Inferior parietal cortex (tissue), 1 donor: ENCODE results near the gene HTR2C.
A peak's percentile ranks its signal among the peaks of the same experiment; 100 is the strongest.
"Not testable (repeated sequence)": the region's sequence is repeated elsewhere in the genome, so short reads cannot be mapped to it uniquely, and the experiment has no call there.

ENCODE experiments used
- DNase-seq: peaks from one replicate; pipeline ENCODE4 v3.0.0-alpha.2; 2016; ENCODE audit errors: extremely low spot score

Gene HTR2C

DNA sequence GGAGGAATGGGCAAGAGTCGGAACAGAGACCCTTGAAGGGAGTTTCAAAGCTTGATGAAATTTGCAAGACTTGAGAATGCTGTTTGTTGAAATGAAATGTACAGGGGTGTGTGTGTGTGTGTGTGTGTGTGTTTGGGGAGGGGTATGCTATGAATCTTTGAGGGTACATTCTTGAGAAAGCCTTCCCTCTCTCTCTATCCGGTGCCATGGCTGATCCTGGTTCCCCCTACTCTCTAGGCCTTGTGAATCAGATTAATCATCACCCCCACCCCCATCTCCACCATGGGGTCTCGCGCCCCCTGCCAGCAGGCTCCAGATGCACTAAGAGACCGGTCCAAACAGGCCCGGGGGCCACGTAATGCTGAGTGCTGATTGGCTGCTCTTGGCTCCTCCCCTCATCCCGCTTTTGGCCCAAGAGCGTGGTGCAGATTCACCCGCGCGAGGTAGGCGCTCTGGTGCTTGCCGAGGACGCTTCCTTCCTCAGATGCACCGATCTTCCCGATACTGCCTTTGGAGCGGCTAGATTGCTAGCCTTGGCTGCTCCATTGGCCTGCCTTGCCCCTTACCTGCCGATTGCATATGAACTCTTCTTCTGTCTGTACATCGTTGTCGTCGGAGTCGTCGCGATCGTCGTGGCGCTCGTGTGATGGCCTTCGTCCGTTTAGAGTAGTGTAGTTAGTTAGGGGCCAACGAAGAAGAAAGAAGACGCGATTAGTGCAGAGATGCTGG lies at the start of gene HTR2C:
TSS of gene HTR2C (plus strand) at position 441 of the 729 bp plus-strand sequence. CDS start 142,851 bp downstream, outside the sequence.
- DNase-seq = no peak

DNA sequence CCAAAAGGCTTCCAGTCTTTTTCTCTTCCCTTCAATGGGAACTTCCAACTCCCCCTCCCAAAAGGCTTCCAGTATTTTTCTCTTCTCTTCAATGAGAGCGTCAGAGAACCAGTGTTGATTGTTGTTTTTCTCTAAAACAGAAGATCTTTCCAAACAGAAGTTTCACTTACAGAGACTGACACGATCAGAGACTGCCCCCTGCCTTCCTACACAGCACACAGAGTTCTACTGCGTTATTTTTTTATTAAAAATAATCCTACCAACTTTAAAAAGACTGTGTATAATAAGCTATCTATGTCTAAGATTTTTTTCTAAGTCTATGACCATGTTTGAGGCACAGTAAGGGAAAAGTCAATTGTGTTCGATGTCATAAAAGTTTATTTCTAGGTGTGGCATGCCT lies 3.5 kb upstream of the HTR2C start:
- DNase-seq = no peak

DNA sequence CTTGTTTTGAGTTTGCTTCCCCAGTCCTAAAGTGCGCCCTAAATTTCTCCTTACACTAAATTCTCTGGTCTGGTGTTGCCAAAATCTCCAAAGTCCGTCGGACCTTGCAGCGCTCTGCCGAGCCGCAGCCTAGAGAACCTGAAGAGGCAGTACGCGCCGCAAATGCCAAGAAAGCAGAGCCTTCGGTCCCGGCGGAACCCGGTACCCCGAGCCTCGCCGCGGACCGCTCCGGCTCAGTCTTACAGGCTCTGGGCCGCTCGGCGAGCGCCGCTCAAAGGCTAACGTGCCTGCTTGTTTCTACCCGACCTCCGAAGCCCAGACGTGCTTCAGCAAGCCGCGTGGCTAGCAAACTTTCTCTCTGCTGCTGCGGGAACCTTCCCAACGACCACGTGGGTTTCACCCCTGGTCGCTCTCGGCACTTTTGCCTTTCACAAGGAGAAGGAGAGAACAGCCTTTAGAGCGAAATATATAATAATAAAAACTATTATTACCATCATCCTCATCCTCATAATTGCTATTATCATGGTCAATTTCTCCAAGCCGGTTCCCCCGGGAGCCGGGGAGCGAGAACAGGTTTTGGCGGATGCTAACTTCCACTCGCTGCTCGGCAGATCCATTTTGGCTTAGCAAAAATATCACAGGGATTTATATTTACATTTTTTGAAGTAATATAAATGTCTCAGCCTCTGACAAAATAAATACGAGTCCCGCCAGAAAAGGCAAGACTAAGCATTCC lies 2.2 kb upstream of the HTR2C start:
- no peak for DNase-seq

DNA sequence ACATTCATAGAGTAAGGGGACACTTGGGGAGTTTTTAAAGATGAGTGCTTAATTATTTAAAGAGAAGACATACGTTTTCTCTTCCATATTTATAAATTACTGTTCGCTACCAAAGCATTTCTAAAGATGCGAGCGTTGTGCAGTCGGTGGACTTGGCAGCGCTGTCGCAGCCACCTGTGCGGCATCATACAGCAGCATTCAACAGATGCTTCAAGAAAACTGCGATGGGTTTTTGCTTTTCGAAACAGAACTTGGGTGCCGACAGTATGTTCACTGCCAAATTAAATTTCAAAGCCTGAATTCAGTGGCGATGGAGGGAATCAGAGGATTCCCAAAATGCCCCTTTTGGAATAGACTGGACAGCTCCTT lies 1.6 kb upstream of the HTR2C start:
- no peak for DNase-seq

DNA sequence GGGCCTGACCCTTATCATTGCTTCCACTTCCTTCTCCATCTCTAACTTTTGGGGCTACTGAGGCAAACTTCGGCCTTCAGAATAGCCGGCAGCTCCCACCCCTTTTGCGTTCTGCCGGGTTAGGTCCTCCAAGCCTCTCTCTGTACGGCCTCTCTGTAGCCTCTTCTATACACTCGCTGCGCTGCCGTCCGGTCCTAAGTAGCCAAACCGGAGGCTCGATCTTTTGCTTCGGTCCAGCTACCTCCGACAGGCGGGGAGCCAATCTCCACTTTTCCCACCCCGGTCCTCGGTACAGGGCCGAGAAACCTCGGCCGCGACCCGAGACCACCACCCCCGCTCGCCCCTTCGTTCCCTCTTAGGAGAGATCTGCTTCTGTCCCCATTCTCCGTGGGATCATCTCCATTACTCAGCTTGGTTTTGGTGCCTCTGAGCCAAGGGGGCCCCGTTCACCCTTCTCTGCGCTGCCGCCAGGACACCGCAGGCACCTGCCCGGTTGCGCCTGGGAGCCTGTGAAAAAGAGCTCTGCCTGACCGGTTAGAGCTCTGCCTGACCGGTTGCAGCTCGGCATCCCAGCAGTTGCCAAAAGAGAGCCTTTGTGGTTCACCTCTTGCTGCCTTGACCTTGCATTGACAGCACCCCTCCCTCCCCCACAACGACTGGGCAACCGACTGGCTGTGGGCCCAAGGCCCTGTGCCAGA lies 1.0 kb upstream of the HTR2C start:
- DNase-seq = no peak

DNA sequence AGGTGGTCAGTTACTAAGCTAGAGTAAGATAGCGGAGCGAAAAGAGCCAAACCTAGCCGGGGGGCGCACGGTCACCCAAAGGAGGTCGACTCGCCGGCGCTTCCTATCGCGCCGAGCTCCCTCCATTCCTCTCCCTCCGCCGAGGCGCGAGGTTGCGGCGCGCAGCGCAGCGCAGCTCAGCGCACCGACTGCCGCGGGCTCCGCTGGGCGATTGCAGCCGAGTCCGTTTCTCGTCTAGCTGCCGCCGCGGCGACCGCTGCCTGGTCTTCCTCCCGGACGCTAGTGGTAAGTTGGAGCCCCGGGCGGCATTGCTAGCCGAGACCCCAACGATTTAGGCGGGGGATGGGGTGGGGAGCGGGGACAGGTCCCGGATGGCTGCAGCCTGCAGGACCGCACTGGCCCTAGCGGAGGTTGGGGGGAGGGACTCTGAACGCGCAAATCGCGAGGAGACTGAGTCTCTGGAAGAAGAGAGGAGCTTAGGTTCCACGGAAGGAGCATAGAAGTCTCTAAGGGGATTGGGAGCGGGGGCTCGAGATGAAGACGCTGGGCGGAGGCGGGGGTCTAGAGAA lies 573 bp downstream of the HTR2C start:
- DNase-seq = no peak

DNA sequence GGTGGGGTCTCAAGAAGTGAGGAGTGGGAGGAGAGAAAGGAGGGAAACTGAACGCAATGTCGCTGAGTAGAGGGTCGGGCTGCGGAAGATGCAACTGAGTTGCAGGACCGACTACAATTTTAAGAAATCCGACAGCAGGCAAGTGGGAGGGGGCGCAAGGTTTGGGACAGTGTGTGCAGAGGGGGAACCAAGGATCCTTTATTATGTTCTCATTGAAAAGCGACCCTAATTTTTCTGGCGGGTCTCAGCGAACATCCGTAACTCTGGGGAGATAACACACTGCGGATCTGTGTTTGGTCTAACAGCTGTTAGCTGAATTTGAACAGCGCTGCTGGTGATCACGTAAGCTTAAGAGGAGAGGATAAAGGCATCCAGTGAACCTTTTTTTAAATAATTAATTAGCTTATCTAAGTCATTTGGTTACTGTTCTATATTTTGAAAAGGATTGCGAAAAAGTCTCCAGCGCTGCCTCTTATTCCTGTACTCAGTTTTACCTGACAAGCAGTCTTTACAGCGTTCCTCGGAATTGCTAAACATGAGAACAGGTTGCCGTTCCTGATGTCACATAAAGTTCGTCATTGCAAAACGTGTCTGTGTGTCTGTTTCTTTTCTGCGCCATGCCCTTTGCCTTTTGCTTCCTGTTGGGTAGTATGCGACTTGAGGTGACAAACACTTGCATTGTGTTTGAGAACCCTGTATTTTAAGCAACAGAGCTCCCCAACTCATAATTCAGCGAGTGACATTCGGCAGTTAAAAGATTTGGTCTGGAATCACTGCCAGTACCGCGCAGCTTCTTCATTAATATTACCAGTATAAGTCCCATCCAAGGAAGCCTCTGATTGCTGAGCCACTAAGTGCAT lies 1.3 kb downstream of the HTR2C start:
- DNase-seq = no peak

DNA sequence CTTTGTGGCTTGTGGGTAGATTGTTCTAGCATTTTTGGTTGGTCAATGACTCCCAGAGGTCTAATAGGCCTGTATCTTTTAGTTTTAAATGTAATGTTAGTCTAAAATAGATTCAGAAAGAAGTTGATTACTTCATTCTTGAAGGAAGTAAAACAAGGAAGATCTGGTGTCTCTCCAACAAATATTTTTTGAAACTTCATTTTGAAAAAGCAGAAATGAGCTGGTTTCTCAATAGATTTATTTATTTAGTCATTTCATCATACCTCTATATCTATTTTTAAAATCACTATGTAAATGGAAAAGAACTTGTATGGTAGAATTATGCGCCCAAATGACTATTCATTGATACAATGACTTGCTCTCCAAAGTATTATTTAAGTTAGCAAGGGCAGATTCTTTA lies 7.2 kb downstream of the HTR2C start:
- no peak for DNase-seq

DNA sequence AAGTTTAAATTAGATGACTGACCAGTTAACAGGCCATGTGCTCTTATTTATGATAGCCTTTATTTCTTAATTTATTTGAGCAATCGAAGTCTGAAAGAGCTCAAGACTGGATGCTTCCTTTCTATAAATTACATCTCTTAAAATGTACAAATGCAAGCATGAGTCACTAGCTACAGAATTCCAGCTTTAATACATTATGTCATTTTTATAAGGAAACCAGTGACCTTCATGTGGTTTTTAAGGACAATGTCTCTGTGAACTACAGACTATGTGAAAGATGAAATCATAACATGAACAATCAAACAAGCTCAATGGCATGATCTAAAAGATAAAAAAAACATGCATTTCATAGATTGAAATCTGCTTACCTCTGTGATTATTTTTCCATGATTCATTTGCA lies 15.4 kb downstream of the HTR2C start:
- DNase-seq = no peak

DNA sequence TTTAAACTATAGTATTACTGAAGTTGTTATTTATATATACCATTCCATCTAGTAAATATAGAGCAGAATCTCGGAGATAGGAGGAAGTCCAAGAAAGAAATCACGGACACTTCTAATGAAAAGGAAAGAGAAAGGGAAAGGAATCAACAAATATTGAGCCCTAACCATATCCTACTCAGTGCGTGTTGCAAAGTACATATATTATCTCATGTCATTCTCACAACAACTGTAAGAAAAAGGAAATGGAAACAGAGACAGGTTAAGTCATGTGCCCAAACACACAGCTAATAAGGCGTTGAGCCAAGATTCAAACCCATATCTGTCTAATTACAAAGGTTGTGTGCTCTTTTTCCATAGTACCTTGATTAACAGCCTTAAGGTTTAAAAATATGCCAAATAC lies 16.0 kb downstream of the HTR2C start:
- DNase-seq = no peak

DNA sequence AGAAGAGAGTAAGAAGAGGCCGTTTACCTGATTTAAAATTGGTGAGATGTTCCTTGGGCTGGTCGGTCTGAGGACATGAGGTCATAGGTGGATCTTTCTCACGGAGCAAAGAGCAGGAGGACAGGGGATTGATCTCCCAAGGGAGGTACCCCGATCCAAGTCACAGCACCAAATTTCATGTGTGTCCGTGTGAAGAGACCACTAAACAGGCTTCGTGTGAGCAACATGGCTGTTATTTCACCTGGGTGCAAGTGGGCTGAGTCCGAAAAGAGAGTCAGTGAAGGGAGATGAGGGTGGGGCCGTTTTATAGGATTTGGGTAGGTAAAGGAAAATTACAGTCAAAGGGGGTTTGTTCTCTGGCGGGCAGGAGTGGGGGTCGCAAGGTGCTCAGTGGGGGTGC lies 22.7 kb downstream of the HTR2C start:
- DNase-seq = not testable (repeated sequence)

DNA sequence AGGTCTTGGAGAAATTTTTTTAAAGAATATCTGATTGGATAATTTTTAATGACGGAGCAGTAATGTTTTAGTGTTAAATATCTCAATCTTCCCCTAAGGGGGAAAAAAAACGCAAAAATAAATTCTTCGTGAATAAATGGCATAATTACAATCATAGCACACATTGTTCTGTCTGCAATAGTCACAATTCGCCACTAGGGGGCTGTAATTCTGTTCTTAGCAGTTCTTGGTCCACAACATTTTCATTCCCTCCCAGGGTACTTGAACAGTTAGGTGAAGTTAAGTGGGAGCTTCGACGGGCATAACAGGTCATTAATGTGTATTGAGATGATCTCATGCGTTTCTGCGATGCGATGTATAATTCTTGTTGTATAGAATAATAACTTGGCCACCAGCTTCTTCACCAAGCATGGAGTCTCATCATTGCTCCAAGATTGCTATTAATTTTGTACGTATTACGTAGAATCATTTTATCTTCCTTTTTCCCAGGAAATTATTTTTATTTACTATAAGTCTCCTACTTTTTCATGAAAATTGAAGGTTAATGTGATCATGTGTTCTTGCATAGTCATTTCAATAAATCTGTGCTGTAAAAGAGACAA lies 27.2 kb downstream of the HTR2C start:
- peak; percentile 39 for DNase-seq

DNA sequence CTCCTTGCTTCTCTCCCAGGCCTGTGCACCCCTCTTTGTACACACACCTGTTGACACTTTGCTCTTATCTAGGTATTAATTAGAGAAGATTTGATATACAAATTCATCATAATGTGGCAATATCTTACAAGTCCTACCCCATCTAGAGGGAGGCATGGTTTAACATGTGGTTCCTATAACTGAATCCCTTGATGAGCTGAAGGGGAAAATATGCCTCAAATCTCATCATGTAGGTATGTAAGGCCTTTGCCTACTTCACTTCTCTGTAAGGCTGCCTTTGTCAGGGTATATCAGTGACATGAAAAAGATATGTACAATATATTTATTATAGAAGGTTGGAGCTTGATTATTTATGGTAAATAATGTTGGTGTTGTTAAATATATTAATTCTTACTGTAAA lies 31.9 kb downstream of the HTR2C start:
- DNase-seq = no peak

DNA sequence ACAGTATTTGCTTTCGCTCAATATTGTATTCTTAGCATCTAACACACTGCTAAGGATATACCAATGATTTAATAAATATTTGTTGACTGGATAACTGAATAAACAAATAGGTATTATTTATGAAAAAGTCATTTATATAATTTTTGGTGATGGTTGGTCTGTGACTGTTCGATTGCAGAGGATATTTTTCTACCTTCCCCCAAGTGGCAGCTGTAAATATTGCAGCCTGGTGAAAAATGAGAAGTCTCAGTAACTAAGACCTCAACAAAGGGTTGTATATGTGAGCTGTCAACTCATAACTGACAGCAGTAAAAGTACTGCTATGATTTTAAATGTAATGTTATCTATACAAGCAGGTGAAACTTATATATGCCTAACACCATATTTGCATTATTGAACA lies 36.0 kb downstream of the HTR2C start:
- DNase-seq = peak; percentile 5

DNA sequence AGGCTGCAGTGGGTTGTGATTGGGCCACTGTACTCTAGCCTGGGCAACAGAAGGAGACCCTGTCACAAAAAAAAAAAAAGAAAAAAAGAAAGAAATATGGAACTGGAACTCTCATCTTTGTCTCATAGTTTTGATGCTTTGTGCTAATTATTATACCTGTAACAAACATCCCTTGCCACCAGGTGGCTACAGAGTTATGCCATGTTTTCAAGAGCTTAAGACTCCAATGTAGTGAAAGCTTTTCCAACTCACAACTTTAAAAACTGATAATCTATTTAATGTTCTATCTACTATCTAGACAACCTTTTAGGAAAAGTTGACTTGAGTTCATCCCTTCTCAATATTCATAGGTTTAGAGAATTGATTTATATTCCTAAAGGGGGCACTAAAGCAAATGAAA lies 42.4 kb downstream of the HTR2C start:
- no peak for DNase-seq

DNA sequence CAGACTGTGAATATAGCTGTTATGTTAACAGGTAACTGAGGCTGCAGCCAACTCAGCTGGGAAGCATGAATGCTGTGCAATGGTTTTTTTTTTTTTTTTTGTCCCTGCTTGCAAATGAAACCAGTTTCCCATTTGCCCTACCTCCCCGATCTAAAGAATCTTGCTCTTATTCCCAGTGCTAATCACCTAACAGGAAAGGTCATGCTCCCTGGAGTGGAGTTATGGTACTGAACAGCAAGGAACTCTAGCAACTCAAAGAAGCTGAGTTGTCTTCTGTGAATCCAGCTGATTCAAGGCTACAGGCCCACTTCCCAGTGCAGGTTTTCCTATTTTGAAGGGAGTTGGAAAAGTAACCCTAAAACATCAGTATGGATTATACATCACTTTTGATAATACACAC lies 52.1 kb downstream of the HTR2C start:
- no peak for DNase-seq

DNA sequence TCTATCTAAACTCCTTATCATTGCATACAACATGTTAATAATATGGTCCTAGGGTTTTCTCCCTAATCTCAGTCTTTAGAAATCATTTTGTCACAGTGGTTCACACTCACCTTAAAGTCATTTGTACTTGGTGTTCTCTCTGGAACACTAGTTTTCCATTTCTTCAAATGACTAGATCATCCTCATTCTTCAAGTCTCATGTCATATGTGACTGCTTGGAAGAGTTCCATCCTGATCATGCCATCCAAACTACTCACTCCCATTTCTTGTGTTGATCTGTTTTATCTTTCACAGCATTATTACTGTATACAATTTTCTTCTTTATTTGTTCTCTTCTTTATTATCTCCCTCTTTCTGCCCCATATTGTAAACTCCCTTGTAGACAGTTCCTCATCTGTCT lies 66.5 kb downstream of the HTR2C start:
- DNase-seq = no peak

DNA sequence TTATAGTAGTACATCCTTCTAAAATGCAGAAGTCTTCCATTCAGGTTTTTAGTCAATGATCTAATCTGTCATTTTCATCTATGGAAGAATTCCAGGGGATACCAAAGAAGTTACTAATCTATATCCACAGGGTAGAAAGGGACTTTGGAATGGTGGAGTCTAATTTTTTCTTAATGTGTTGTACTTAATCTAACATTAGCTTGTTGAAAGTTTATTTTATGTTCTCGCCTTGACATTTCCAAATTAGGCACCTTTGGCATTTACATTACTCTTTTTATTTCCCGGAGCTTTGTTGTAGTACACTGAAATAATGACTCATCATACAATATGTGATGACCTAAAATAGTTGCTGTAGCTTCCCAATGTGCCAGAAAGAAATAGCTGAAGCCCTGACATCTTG lies 91.5 kb downstream of the HTR2C start:
- DNase-seq = no peak

DNA sequence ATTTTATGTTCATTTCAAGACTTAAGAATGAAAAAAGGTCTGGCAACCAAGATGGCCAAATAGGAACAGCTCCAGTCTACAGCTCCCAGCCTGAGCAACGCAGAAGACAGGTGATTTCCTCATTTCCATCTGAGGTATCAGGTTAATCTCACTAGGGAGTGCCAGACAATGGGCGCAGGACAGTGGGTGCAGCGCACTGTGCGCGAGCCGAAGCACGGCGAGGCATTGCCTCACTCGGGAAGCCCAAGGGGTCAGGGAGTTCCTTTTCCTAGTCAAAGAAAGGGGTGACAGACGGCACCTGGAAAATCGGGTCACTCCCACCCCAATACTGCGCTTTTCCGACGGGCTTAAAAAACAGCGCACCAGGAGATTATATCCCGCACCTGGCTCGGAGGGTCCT lies 116.6 kb downstream of the HTR2C start:
- not testable (repeated sequence) for DNase-seq

DNA sequence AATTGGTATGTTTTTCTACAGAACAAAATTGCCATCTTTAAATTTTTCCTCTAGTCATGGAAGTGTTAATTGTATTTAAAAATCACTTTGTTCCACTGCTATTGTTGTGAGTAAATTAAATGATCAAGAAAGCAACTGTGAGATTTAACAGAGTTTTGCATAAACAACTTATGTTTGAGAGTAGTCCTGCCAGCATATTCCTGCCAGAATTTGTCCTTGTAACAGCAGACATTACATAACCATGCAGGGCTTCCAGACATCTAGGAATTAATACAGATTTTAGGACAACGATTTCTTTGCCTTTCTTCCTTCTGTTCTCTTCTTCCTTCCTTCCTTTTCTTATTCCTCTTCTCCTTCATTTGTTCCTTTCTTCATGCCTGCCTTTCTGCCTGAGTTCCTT lies 125.5 kb downstream of the HTR2C start:
- no peak for DNase-seq

DNA sequence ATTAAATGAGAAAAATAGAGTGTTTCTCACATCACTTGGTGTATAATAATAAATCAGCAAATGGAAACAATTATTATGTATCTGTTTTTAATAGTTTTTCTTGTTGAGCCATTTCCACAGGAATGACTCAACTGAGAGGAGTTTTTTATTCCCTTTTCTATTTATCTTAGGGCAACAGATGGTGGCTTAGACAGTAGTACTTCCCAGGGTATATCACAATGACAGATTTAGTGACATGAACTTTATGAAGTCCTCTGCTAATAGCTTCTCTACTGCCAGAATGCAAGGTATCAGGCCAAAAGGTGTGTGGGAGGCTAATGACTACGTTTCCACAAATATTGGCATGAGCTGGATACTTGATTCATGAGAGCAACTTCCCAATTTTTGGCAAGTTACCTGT lies 126.7 kb downstream of the HTR2C start:
- no peak for DNase-seq
